Measurements from ENCODE around the gene CFAP97D1.

Gene CFAP97D1

GRCh38 chr17:43820759-43821158 is 40.5 kb downstream of the CFAP97D1 start:
- TF ChIP-seq CTCF (conservative IDR thresholded peaks at IDR 0.05; ENCODE audit: low read length) (no peak), EZH2phosphoT487 (IDR thresholded peaks at IDR 0.05; ENCODE audit: borderline replicate concordance) (no peak)
- no peaks in the 10 kb centered on the region for H3K79me2 ChIP-seq (ENCODE audit: insufficient read depth, low read length)
- H3K9me3 ChIP-seq (ENCODE audit: insufficient read depth, low read depth, low read length): no peaks in the 10 kb centered on the region
- H3K9ac ChIP-seq (ENCODE audit: low read depth, low read length, poor library complexity, severe bottlenecking): no peak overlapping the region
- H3F3A ChIP-seq (ENCODE audit: low read depth): no peaks in the 10 kb centered on the region
- no peaks in the 10 kb centered on the region for H3K4me1 ChIP-seq (ENCODE audit: insufficient read depth, low read length, poor library complexity, severe bottlenecking)
- H3K9me2 ChIP-seq (replicated peaks; ENCODE audit: low read depth, low read length): no peaks in the 10 kb centered on the region
- H2AFZ ChIP-seq (ENCODE audit: low read length): no peak overlapping the region
- H3K4me3 ChIP-seq (ENCODE audit: low read length, poor library complexity, severe bottlenecking): no peak overlapping the region
- H3K36me3 ChIP-seq (ENCODE audit: insufficient read depth, low read length): no peaks in the 10 kb centered on the region
- no peaks in the 10 kb centered on the region for H4K20me1 ChIP-seq (ENCODE audit: insufficient read depth, low read length, poor library complexity, severe bottlenecking)
- H3K27me3 ChIP-seq (ENCODE audit: insufficient read depth, low read length, poor library complexity, severe bottlenecking): no peaks in the 10 kb centered on the region
- no peak overlapping the region for H3K4me2 ChIP-seq (ENCODE audit: low read depth, low read length, poor library complexity, severe bottlenecking)

GRCh38 chr17:43822570-43823190 is 42.4 kb downstream of the CFAP97D1 start:
- Histone ChIP-seq H2AFZ (ENCODE audit: low read length) (no peak overlapping the region), H3K79me2 (ENCODE audit: insufficient read depth, low read length) (no peaks in the 10 kb centered on the region), H3K27me3 (ENCODE audit: insufficient read depth, low read length, poor library complexity, severe bottlenecking) (no peaks in the 10 kb centered on the region), H4K20me1 (ENCODE audit: insufficient read depth, low read length, poor library complexity, severe bottlenecking) (no peaks in the 10 kb centered on the region), H3K4me1 (ENCODE audit: insufficient read depth, low read length, poor library complexity, severe bottlenecking) (no peaks in the 10 kb centered on the region), H3K9me2 (replicated peaks; ENCODE audit: low read depth, low read length) (no peaks in the 10 kb centered on the region), H3K4me2 (ENCODE audit: low read depth, low read length, poor library complexity, severe bottlenecking) (no peak overlapping the region), H3F3A (ENCODE audit: low read depth) (no peaks in the 10 kb centered on the region), H3K4me3 (ENCODE audit: low read length, poor library complexity, severe bottlenecking) (no peak overlapping the region), H3K9ac (ENCODE audit: low read depth, low read length, poor library complexity, severe bottlenecking) (no peak overlapping the region), H3K36me3 (ENCODE audit: insufficient read depth, low read length) (no peaks in the 10 kb centered on the region), H3K9me3 (ENCODE audit: insufficient read depth, low read depth, low read length) (no peaks in the 10 kb centered on the region)
- no peak for TF ChIP-seq EZH2phosphoT487 (IDR thresholded peaks at IDR 0.05; ENCODE audit: borderline replicate concordance)
- no peak for TF ChIP-seq CTCF (conservative IDR thresholded peaks at IDR 0.05; ENCODE audit: low read length)

GRCh38 chr17:43823350-43824084 is 43.3 kb downstream of the CFAP97D1 start:
- Histone ChIP-seq H3K9me2 (replicated peaks; ENCODE audit: low read depth, low read length) (no peaks in the 10 kb centered on the region), H3K4me2 (ENCODE audit: low read depth, low read length, poor library complexity, severe bottlenecking) (no peak overlapping the region), H2AFZ (ENCODE audit: low read length) (no peak overlapping the region), H3K9me3 (ENCODE audit: insufficient read depth, low read depth, low read length) (no peaks in the 10 kb centered on the region), H3K4me1 (ENCODE audit: insufficient read depth, low read length, poor library complexity, severe bottlenecking) (no peaks in the 10 kb centered on the region), H3K27me3 (ENCODE audit: insufficient read depth, low read length, poor library complexity, severe bottlenecking) (no peaks in the 10 kb centered on the region), H3F3A (ENCODE audit: low read depth) (no peaks in the 10 kb centered on the region), H3K9ac (ENCODE audit: low read depth, low read length, poor library complexity, severe bottlenecking) (no peak overlapping the region), H3K36me3 (ENCODE audit: insufficient read depth, low read length) (no peaks in the 10 kb centered on the region), H4K20me1 (ENCODE audit: insufficient read depth, low read length, poor library complexity, severe bottlenecking) (no peaks in the 10 kb centered on the region), H3K4me3 (ENCODE audit: low read length, poor library complexity, severe bottlenecking) (no peak overlapping the region), H3K79me2 (ENCODE audit: insufficient read depth, low read length) (no peaks in the 10 kb centered on the region)
- no peak for TF ChIP-seq CTCF (conservative IDR thresholded peaks at IDR 0.05; ENCODE audit: low read length)

Measured in Loucy (cell line).